H1 (cell line): ENCODE measurements around the gene BCL2. TPM values are rescaled to one million over a fixed set of nuclear protein-coding genes. Genes with fewer than 3 reads are reported as not detected.

ENCODE experiments used
- CTCF ChIA-PET: fragments of 300-600 bp; sonication (Branson Sonifier 250); formaldehyde crosslinking; loops from one replicate; lab custom pipeline; 2021; ENCODE audit not compliant: partially characterized antibody; lab: Charles Lee
- POLR2A ChIA-PET: fragments of 300-600 bp; sonication (Branson Sonifier 250); formaldehyde crosslinking; loops from one replicate; lab custom pipeline; 2021; ENCODE audit warnings: inconsistent platforms; ENCODE audit not compliant: partially characterized antibody; lab: Charles Lee
- DNase-seq, 2 experiments: peaks; one replicate each; pipeline versions ENCODE4 v3.0.0 to v3.0.0-alpha.2; 2010 to 2022; ENCODE audit warnings: low spot score in 2 of 2, low read depth in 1 of 2, mixed read lengths in 1 of 2
- FAIRE-seq: peaks from 2 replicates; lab custom pipeline; 2011; peaks lifted over from hg19 to GRCh38; lab: Jason Lieb, UNC
- H2AFZ ChIP-seq: 2 replicates; pipeline ENCODE4 v1.8.1; 2012; ENCODE audit warnings: low read length, inconsistent platforms
- H2AK5ac ChIP-seq: 2 replicates; pipeline ENCODE4 v1.6.1; 2013; ENCODE audit warnings: low read depth, low read length
- H2BK120ac ChIP-seq: replicated peaks from 2 replicates; pipeline ENCODE3; 2013; ENCODE audit warnings: low read depth, low read length, inconsistent platforms
- H2BK12ac ChIP-seq: 2 replicates; pipeline ENCODE4 v1.6.1; 2013; ENCODE audit warnings: low read depth, low read length
- H2BK15ac ChIP-seq: 2 replicates; pipeline ENCODE4 v1.6.1; 2013; ENCODE audit warnings: low read length
- H2BK20ac ChIP-seq: 2 replicates; pipeline ENCODE4 v1.6.1; 2013; ENCODE audit warnings: low read length
- H2BK5ac ChIP-seq: 2 replicates; pipeline ENCODE4 v1.6.1; 2013; ENCODE audit warnings: low read depth, low read length
- H3K14ac ChIP-seq: 2 replicates; pipeline ENCODE4 v1.6.1; 2013; ENCODE audit warnings: inconsistent platforms; ENCODE audit not compliant: insufficient read length
- H3K18ac ChIP-seq: 2 replicates; pipeline ENCODE4 v1.6.1; 2013; ENCODE audit warnings: low read length; ENCODE audit errors: extremely low read depth
- H3K23ac ChIP-seq: 2 replicates; pipeline ENCODE4 v1.6.1; 2013; ENCODE audit warnings: inconsistent platforms; ENCODE audit not compliant: insufficient read length
- H3K23me2 ChIP-seq: 2 replicates; pipeline ENCODE4 v1.6.1; 2013; ENCODE audit warnings: low read depth, low read length
- H3K27ac ChIP-seq: 2 replicates; pipeline ENCODE4 v1.6.1; 2011; ENCODE audit warnings: low read depth, low read length, inconsistent platforms
- H3K27me3 ChIP-seq, 4 experiments: replicated peaks in 1 of 4; 1 replicate in 1 of 4; 2 replicates in 3 of 4; pipeline versions ENCODE4 v1.6.1 to v1.8.1; 2011 to 2013; ENCODE audit warnings: low read length in 3 of 4, mild to moderate bottlenecking in 3 of 4, inconsistent platforms in 2 of 4, mixed read lengths in 2 of 4, moderate library complexity in 1 of 4; ENCODE audit not compliant: control insufficient read depth in 3 of 4, insufficient read depth in 3 of 4; ENCODE audit errors: extremely low read depth in 1 of 4
- H3K36me3 ChIP-seq, 4 experiments: 2 replicates each; pipeline versions ENCODE4 v1.6.1 to v1.8.1; 2011 to 2013; ENCODE audit warnings: mild to moderate bottlenecking in 4 of 4, low read length in 3 of 4, moderate library complexity in 2 of 4, control low read depth in 1 of 4, inconsistent platforms in 1 of 4; ENCODE audit not compliant: insufficient read depth in 4 of 4, control insufficient read depth in 2 of 4
- H3K4ac ChIP-seq: replicated peaks from 2 replicates; pipeline ENCODE3; 2013; ENCODE audit warnings: low read length, low read depth, mixed read lengths, inconsistent platforms; ENCODE audit not compliant: insufficient read length
- H3K4me1 ChIP-seq, 4 experiments: replicated peaks in 1 of 4; 1 replicate in 1 of 4; 2 replicates in 3 of 4; pipeline versions ENCODE4 v1.6.1 to v1.8.1; 2011 to 2013; ENCODE audit warnings: low read length in 3 of 4, inconsistent platforms in 2 of 4, mixed read lengths in 1 of 4; ENCODE audit not compliant: insufficient read depth in 4 of 4, control insufficient read depth in 3 of 4
- H3K4me2 ChIP-seq, 2 experiments: 2 replicates each; pipeline versions ENCODE4 v1.6.1 to v1.8.1; 2011 to 2013; ENCODE audit warnings: low read depth in 2 of 2, low read length in 2 of 2, control low read depth in 1 of 2, inconsistent platforms in 1 of 2, mild to moderate bottlenecking in 1 of 2; ENCODE audit not compliant: insufficient read depth in 1 of 2
- H3K4me3 ChIP-seq, 4 experiments: fragments of 200-600, 300-600 bp in 1 of 4; sonication (generic), shearing (Covaris generic), sonication (Bioruptor Twin) in 1 of 4; 2 replicates each; pipeline versions ENCODE4 v1.5.1 to v1.8.1; 2011 to 2016; ENCODE audit warnings: low read length in 4 of 4, low read depth in 3 of 4, control low read depth in 2 of 4, inconsistent platforms in 2 of 4, mild to moderate bottlenecking in 2 of 4, mixed read lengths in 1 of 4, moderate library complexity in 1 of 4; ENCODE audit not compliant: insufficient read depth in 2 of 4; ENCODE audit errors: extremely low read depth in 1 of 4
- H3K56ac ChIP-seq: replicated peaks from 2 replicates; pipeline ENCODE3; 2013; ENCODE audit warnings: low read depth, mild to moderate bottlenecking, mixed read lengths, low read length, inconsistent platforms; ENCODE audit not compliant: insufficient read length
- H3K79me1 ChIP-seq: 2 replicates; pipeline ENCODE4 v1.6.1; 2013; ENCODE audit warnings: low read depth, low read length, control low read depth
- H3K79me2 ChIP-seq, 2 experiments: 2 replicates each; pipeline versions ENCODE4 v1.6.1 to v1.8.1; 2012 to 2013; ENCODE audit warnings: low read length in 2 of 2, mild to moderate bottlenecking in 2 of 2, inconsistent platforms in 1 of 2; ENCODE audit not compliant: insufficient read depth in 2 of 2, control insufficient read depth in 1 of 2
- H3K9ac ChIP-seq, 4 experiments: replicated peaks in 1 of 4; 1 replicate in 1 of 4; 2 replicates in 3 of 4; pipeline versions ENCODE4 v1.6.1 to v1.8.1; 2011 to 2013; ENCODE audit warnings: low read depth in 3 of 4, low read length in 3 of 4, control low read depth in 2 of 4, mild to moderate bottlenecking in 2 of 4, moderate library complexity in 2 of 4, inconsistent platforms in 1 of 4; ENCODE audit errors: extremely low read depth in 1 of 4
- H3K9me3 ChIP-seq, 2 experiments: 2 replicates each; pipeline versions ENCODE4 v1.6.1 to v1.8.1; 2012 to 2013; ENCODE audit warnings: mild to moderate bottlenecking in 2 of 2, moderate library complexity in 2 of 2, control low read depth in 1 of 2, inconsistent platforms in 1 of 2, low read depth in 1 of 2, low read length in 1 of 2, mixed read lengths in 1 of 2; ENCODE audit not compliant: insufficient read depth in 2 of 2
- H4K20me1 ChIP-seq, 2 experiments: replicated peaks in 1 of 2; 2 replicates each; pipeline versions ENCODE3 to v1.8.1; 2011 to 2013; ENCODE audit warnings: inconsistent platforms in 2 of 2, low read length in 2 of 2, mild to moderate bottlenecking in 1 of 2; ENCODE audit not compliant: insufficient read depth in 2 of 2, control insufficient read depth in 1 of 2
- H4K5ac ChIP-seq: 2 replicates; pipeline ENCODE4 v1.6.1; 2013; ENCODE audit warnings: low read length, low read depth, mixed read lengths, inconsistent platforms; ENCODE audit not compliant: insufficient read length
- H4K8ac ChIP-seq: 2 replicates; pipeline ENCODE4 v1.8.0; 2013; ENCODE audit warnings: mild to moderate bottlenecking, moderate library complexity, low read length, inconsistent platforms; ENCODE audit not compliant: insufficient read depth; ENCODE audit errors: extremely low read depth
- H4K91ac ChIP-seq: replicated peaks from 2 replicates; pipeline ENCODE3; 2013; ENCODE audit warnings: low read length, mixed read lengths, inconsistent platforms; ENCODE audit not compliant: insufficient read length
- ATF2 ChIP-seq: IDR thresholded peaks from 2 replicates; pipeline ENCODE4 v1.6.1; 2012; ENCODE audit warnings: low read length, inconsistent platforms
- POLR2AphosphoS5 ChIP-seq: IDR thresholded peaks from 2 replicates; pipeline ENCODE4 v1.6.1; 2011; ENCODE audit warnings: low read depth, low read length
- RAD21 ChIP-seq, 2 experiments: IDR thresholded peaks in 1 of 2; conservative IDR thresholded peaks in 1 of 2; 2 replicates each; pipeline ENCODE4 v1.6.1; 2011; ENCODE audit warnings: low read depth in 2 of 2, low read length in 2 of 2, improper control_type of control experiment in 1 of 2, inconsistent platforms in 1 of 2, mild to moderate bottlenecking in 1 of 2, moderate library complexity in 1 of 2
- SRF ChIP-seq: IDR thresholded peaks from 2 replicates; pipeline ENCODE4 v1.6.1; 2011; ENCODE audit warnings: mild to moderate bottlenecking, low read depth, low read length, moderate library complexity
- TEAD4 ChIP-seq: IDR thresholded peaks from 2 replicates; pipeline ENCODE4 v1.6.1; 2012; ENCODE audit warnings: low read depth, low read length, inconsistent platforms, mixed read lengths
- USF2 ChIP-seq: IDR thresholded peaks from 2 replicates; pipeline ENCODE4 v1.6.1; 2011; ENCODE audit warnings: low read length, improper control_type of control experiment
- WGBS, 2 experiments: shearing (Covaris generic) in 1 of 2; methylation state at CpG; one replicate each; pipeline versions ENCODE4 v1.1.6 to v1.1.7; 2013 to 2015; ENCODE audit warnings: low lambda C conversion rate in 2 of 2, mixed read lengths in 2 of 2, inconsistent platforms in 1 of 2, low coverage in 1 of 2, missing lambda C conversion rate in 1 of 2; ENCODE audit not compliant: insufficient replicate concordance in 2 of 2, insufficient coverage in 1 of 2, insufficient read length in 1 of 2; ENCODE audit errors: extremely low coverage in 1 of 2, missing lambda C conversion rate in 1 of 2; 5-methylcytosine and 5-hydroxymethylcytosine counted together
- polyA plus RNA-seq, 7 experiments: library from polyadenylated mRNA; depleted of rRNA in 3 of 7; stranded (reverse) in 5 of 7; unstranded in 2 of 7; fragments of >200 nt in 5 of 7; fragments of 200-250 nt in 2 of 7; gene quantifications; 1 replicate in 5 of 7; 2 replicates in 1 of 7; 4 replicates in 1 of 7; pipeline versions ENCODE4 v1.2.1 to v1.2.3, GENCODE V29; 2011 to 2013; ENCODE audit warnings: missing spikeins in 2 of 7, mixed read lengths in 2 of 7
- total RNA-seq: library from RNA; stranded (reverse); fragmentation: NEBNext Ultra II Directional; extraction: Animal tissue kit (Norgen Biotek cat#: 25700); gene quantifications from 2 replicates; pipeline ENCODE4 v1.2.1, GENCODE V29; 2021

The BCL2 gene
- total and polyA plus RNA-seq, 2 of the 8 experiments (the other 6 are each of a cell fraction or from before 2014, with no cell fraction given): 0.59 to 4.5 TPM

- Histone ChIP-seq H3K27ac (no peak overlapping the region), H3K79me2 (no peaks in the 10 kb centered on the region), H2AFZ (no peak overlapping the region), H2BK15ac (no peak overlapping the region), H3K18ac (no peak overlapping the region), H3K9ac (no peak overlapping the region), H4K5ac (no peak overlapping the region), H3K4ac (no peak overlapping the region), H2BK120ac (no peak overlapping the region), H3K27me3 (no peaks in the 10 kb centered on the region), H3K14ac (no peak overlapping the region), H4K8ac (no peak overlapping the region), H2AK5ac (no peak overlapping the region), H3K9me3 (no peaks in the 10 kb centered on the region; a peak in 1 of 4 replicates), H4K20me1 (peaks cover 0 to 9% of the 10 kb centered on the region in 2 experiments), H4K91ac (no peak overlapping the region), H3K79me1 (no peaks in the 10 kb centered on the region), H3K23ac (no peak overlapping the region), H3K4me1 (peaks cover 0 to 3% (median 1%) of the 10 kb centered on the region in 4 experiments; a peak in 2 of 7 replicates), H2BK12ac (no peak overlapping the region), H3K23me2 (peaks cover 9% of the 10 kb centered on the region; the same call in 1 of the 2 replicates), H2BK20ac (no peak overlapping the region), H3K36me3 (no peaks in the 10 kb centered on the region), H3K4me2 (no peak overlapping the region), H3K56ac (no peak overlapping the region), H2BK5ac (no peak overlapping the region), H3K4me3 (no peak overlapping the region)
- TF ChIP-seq USF2: no peak
- no peak for TF ChIP-seq RAD21 (IDR thresholded peaks at IDR 0.05 in 1 of 2, conservative IDR thresholded peaks at IDR 0.05 in 1 of 2; ENCODE audit: low read depth in 2 of 2, low read length in 2 of 2)
- TF ChIP-seq TEAD4: no peak
- no peak for TF ChIP-seq SRF
- no peak for TF ChIP-seq POLR2AphosphoS5
- TF ChIP-seq ATF2: no peak
- WGBS, 2 experiments: 92% methylated on average over 10 of the region's 12 CpGs; no CpG with 5 or more reads in 1 of the 2 experiments
- DNase-seq (no peak), FAIRE-seq (no peak)
- CTCF ChIA-PET: no interaction called here
- POLR2A ChIA-PET: no interaction called here
These were observed 214.7 kb downstream of the BCL2 start for GRCh38 chr18:63104868-63105267.
